Measurements from ENCODE around the gene KLHL24. TPM values are rescaled to one million over a fixed set of nuclear protein-coding genes. Genes with fewer than 3 reads are reported as not detected.
"Not testable (repeated sequence)": the region's sequence is repeated elsewhere in the genome, so short reads cannot be mapped to it uniquely, and the experiment has no call there.

The KLHL24 gene
- total RNA-seq, 1 experiment from 2014 or later, result 109 TPM

GRCh38 chr3:183638101-183638852 is 2.9 kb downstream of the KLHL24 start:
- Histone ChIP-seq H2AFZ (ENCODE audit: low read length) (no peak overlapping the region; the same call in 1 of the 2 replicates), H3K4me2 (ENCODE audit: low read depth, low read length, poor library complexity, severe bottlenecking) (peak overlapping the region; percentile 98), H3K9ac (ENCODE audit: low read length) (no peak overlapping the region), H4K20me1 (ENCODE audit: insufficient read depth, low read depth, low read length) (no peaks in the 10 kb centered on the region), H3K27ac (ENCODE audit: low read length) (no peak overlapping the region), H3K79me2 (ENCODE audit: low read length) (peaks cover 52% of the 10 kb centered on the region), H3K27me3 (ENCODE audit: low read length) (no peaks in the 10 kb centered on the region), H3K9me2 (replicated peaks; ENCODE audit: insufficient read depth, low read length) (no peaks in the 10 kb centered on the region), H3K4me1 (ENCODE audit: low read length) (peaks cover 23% of the 10 kb centered on the region), H3K9me3 (ENCODE audit: low read length) (no peaks in the 10 kb centered on the region), H3K4me3 (ENCODE audit: low read length) (no peak overlapping the region), H3K36me3 (ENCODE audit: insufficient read depth, low read length) (no peaks in the 10 kb centered on the region)
- no peak for DNase-seq

- H3K9me3 ChIP-seq (ENCODE audit: low read length); DNase-seq; H3K9me2 ChIP-seq (replicated peaks; ENCODE audit: insufficient read depth, low read length); H3K36me3 ChIP-seq (ENCODE audit: insufficient read depth, low read length); H3K9ac ChIP-seq (ENCODE audit: low read length); H3K27me3 ChIP-seq (ENCODE audit: low read length); H3K4me3 ChIP-seq (ENCODE audit: low read length); H2AFZ ChIP-seq (ENCODE audit: low read length); H4K20me1 ChIP-seq (ENCODE audit: insufficient read depth, low read depth, low read length); H3K4me2 ChIP-seq (ENCODE audit: low read depth, low read length, poor library complexity, severe bottlenecking); H3K27ac ChIP-seq (ENCODE audit: low read length): not testable (repeated sequence)
- Histone ChIP-seq H3K79me2 (ENCODE audit: low read length) (peaks cover 65% of the 10 kb centered on the region), H3K4me1 (ENCODE audit: low read length) (peaks cover 18% of the 10 kb centered on the region)
Measured at GRCh38 chr3:183640635-183641034, 5.2 kb downstream of the KLHL24 start.

DNA sequence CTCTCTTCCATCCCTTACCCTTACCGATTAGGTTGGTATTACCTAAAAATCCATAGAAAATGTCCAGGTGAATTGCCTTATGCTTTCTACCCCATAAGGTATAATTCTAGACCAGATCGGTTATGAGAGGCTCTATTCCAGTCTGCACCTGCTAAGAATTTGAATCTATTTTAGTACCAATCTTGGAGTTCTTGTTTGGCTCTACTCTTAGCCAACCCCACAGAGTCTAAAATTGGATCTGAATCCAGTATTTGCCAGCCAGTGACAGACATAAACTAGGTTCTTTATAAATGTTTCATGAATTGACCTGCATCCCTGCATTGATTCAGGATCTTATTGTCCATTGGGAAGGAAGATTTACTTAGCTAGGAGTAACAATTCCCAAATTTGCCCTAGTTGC is 6.5 kb downstream of the KLHL24 start:
- Histone ChIP-seq H3K9me2 (replicated peaks; ENCODE audit: insufficient read depth, low read length) (no peaks in the 10 kb centered on the region), H3K27ac (ENCODE audit: low read length) (no peak overlapping the region), H3K4me2 (ENCODE audit: low read depth, low read length, poor library complexity, severe bottlenecking) (no peak overlapping the region), H3K4me3 (ENCODE audit: low read length) (no peak overlapping the region), H3K9ac (ENCODE audit: low read length) (no peak overlapping the region), H3K4me1 (ENCODE audit: low read length) (peaks cover 17% of the 10 kb centered on the region), H3K79me2 (ENCODE audit: low read length) (peaks cover 68% of the 10 kb centered on the region), H3K9me3 (ENCODE audit: low read length) (no peaks in the 10 kb centered on the region), H3K27me3 (ENCODE audit: low read length) (no peaks in the 10 kb centered on the region), H4K20me1 (ENCODE audit: insufficient read depth, low read depth, low read length) (no peaks in the 10 kb centered on the region), H3K36me3 (ENCODE audit: insufficient read depth, low read length) (no peaks in the 10 kb centered on the region), H2AFZ (ENCODE audit: low read length) (peak overlapping the region; percentile 30)
- DNase-seq, result no peak

DNA sequence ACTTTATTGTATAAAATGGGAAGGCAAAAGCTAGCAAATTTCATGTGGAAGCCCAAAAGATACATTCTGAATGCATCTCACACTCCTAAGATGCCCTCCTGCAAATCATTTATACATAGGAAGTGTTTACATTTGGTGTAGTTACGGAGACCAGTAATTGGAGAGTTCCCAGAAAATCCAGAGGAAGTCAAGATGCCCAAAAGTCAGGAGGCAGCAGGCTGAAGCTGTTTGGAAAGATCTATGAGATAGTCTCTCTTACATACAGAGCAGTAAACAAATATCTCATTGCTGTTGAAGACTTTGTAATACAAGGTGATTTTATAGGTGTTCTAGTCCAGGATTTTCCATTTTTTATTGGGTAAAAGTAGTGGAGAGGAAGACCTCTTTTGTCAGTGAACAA is 8.8 kb downstream of the KLHL24 start:
- 0 out of 2 replicates have a peak, but pooled peaks cover 2% of the 10 kb centered on the region for H3K4me1 ChIP-seq (ENCODE audit: low read length)
- H3K9me2 ChIP-seq (replicated peaks; ENCODE audit: insufficient read depth, low read length), result no peaks in the 10 kb centered on the region
- no peaks in the 10 kb centered on the region for H3K27me3 ChIP-seq (ENCODE audit: low read length)
- no peaks in the 10 kb centered on the region for H4K20me1 ChIP-seq (ENCODE audit: insufficient read depth, low read depth, low read length)
- H3K36me3 ChIP-seq (ENCODE audit: insufficient read depth, low read length), result no peaks in the 10 kb centered on the region
- peak overlapping the region; percentile 39; the same call in 1 of the 2 replicates for H2AFZ ChIP-seq (ENCODE audit: low read length)
- H3K79me2 ChIP-seq (ENCODE audit: low read length), result peaks cover 46% of the 10 kb centered on the region
- H3K27ac ChIP-seq (ENCODE audit: low read length), result no peak overlapping the region
- no peak overlapping the region for H3K9ac ChIP-seq (ENCODE audit: low read length)
- H3K4me3 ChIP-seq (ENCODE audit: low read length), result no peak overlapping the region
- DNase-seq, result no peak
- no peak overlapping the region for H3K4me2 ChIP-seq (ENCODE audit: low read depth, low read length, poor library complexity, severe bottlenecking)
- H3K9me3 ChIP-seq (ENCODE audit: low read length), result no peaks in the 10 kb centered on the region

DNA sequence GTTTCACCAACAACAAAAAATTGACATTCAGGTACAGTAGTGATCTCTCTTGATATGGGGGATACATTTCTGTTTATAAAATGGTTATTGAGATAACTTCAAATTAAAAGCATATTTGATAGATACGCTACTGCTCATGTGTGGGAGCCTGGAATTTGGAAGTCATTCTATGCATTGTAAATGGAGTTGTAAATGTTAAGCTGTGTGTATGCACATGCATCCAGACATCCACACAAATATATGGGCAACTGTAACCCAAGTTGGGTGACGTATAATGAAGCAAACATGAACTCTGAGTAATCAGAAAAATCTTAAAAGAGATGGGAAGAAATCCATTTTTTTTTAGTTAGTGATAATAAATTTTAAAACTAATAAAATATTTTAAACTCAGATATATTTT is 9.8 kb downstream of the KLHL24 start:
- Histone ChIP-seq H3K9me3 (ENCODE audit: low read length) (no peaks in the 10 kb centered on the region), H3K9ac (ENCODE audit: low read length) (no peak overlapping the region), H3K27ac (ENCODE audit: low read length) (no peak overlapping the region), H3K79me2 (ENCODE audit: low read length) (peaks cover 38% of the 10 kb centered on the region), H3K27me3 (ENCODE audit: low read length) (no peaks in the 10 kb centered on the region), H2AFZ (ENCODE audit: low read length) (no peak overlapping the region), H3K4me2 (ENCODE audit: low read depth, low read length, poor library complexity, severe bottlenecking) (no peak overlapping the region), H3K9me2 (replicated peaks; ENCODE audit: insufficient read depth, low read length) (no peaks in the 10 kb centered on the region), H4K20me1 (ENCODE audit: insufficient read depth, low read depth, low read length) (no peaks in the 10 kb centered on the region), H3K4me3 (ENCODE audit: low read length) (no peak overlapping the region), H3K4me1 (ENCODE audit: low read length) (0 out of 2 replicates have a peak, but pooled peaks cover 2% of the 10 kb centered on the region), H3K36me3 (ENCODE audit: insufficient read depth, low read length) (peaks cover 5% of the 10 kb centered on the region; the same call in 1 of the 2 replicates)
- no peak for DNase-seq

GRCh38 chr3:183650554-183650953 is 15.1 kb downstream of the KLHL24 start:
- H3K4me2 ChIP-seq (ENCODE audit: low read depth, low read length, poor library complexity, severe bottlenecking), result no peak overlapping the region
- no peaks in the 10 kb centered on the region for H3K4me1 ChIP-seq (ENCODE audit: low read length)
- H3K9me3 ChIP-seq (ENCODE audit: low read length), result peaks cover 22% of the 10 kb centered on the region
- H3K9me2 ChIP-seq (replicated peaks; ENCODE audit: insufficient read depth, low read length), result no peaks in the 10 kb centered on the region
- H3K79me2 ChIP-seq (ENCODE audit: low read length), result peaks cover 11% of the 10 kb centered on the region
- no peaks in the 10 kb centered on the region for H3K27me3 ChIP-seq (ENCODE audit: low read length)
- no peak overlapping the region for H3K27ac ChIP-seq (ENCODE audit: low read length)
- no peak for DNase-seq
- H3K36me3 ChIP-seq (ENCODE audit: insufficient read depth, low read length), result peaks cover 42% of the 10 kb centered on the region
- no peak overlapping the region for H2AFZ ChIP-seq (ENCODE audit: low read length)
- H3K9ac ChIP-seq (ENCODE audit: low read length), result no peak overlapping the region
- H4K20me1 ChIP-seq (ENCODE audit: insufficient read depth, low read depth, low read length), result no peaks in the 10 kb centered on the region
- no peak overlapping the region for H3K4me3 ChIP-seq (ENCODE audit: low read length)

DNA sequence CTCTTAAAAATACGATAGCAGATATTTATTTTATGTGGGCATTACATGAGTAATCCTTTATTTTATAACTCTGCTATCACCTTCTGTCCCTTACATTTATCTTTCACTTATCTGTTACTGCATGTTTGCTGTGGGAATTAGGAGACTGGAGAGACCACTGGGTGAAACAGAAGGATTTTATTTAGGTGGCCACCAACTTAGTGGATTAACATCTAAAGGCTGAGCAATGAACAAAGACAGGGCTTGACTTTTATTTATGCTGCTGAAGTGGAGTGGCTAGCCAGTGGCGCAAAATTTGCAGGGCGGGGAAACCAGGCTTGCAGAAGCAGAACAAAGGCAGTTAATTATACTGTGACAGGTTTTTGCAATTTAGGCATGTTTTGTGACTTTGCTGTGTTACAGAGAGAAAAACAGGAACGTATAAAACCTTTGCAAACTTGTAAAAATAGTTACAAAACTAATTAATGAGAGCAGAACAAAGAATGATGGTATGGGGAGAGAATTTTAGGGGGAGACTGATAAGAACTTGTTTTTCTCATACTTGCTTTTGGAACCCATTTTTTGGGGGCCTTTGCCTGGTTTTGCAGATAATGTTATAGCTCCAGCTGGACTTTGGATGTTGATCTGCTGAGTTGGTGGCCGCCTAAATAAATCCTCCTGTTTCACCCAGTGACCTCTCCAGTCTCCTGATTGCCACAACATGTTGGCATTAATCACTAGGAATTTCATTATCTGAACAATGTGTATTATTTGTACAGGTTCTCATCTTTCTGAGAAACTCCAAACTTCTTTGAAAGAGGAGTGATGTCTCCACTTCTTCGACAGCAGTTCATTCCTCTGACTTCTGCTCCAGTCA is 18.0 kb downstream of the KLHL24 start:
- H3K4me3 ChIP-seq (ENCODE audit: low read length), result no peak overlapping the region; the same call in 1 of the 2 replicates
- H3K9ac ChIP-seq (ENCODE audit: low read length), result no peak overlapping the region
- peaks cover 44% of the 10 kb centered on the region for H3K36me3 ChIP-seq (ENCODE audit: insufficient read depth, low read length)
- H3K4me1 ChIP-seq (ENCODE audit: low read length), result no peaks in the 10 kb centered on the region
- H4K20me1 ChIP-seq (ENCODE audit: insufficient read depth, low read depth, low read length), result no peaks in the 10 kb centered on the region
- peaks cover 8% of the 10 kb centered on the region; the same call in 1 of the 2 replicates for H3K79me2 ChIP-seq (ENCODE audit: low read length)
- H3K27ac ChIP-seq (ENCODE audit: low read length), result no peak overlapping the region
- DNase-seq, result peak; percentile 73
- no peaks in the 10 kb centered on the region for H3K9me2 ChIP-seq (replicated peaks; ENCODE audit: insufficient read depth, low read length)
- H3K9me3 ChIP-seq (ENCODE audit: low read length), result peaks cover 25% of the 10 kb centered on the region
- no peak overlapping the region for H3K4me2 ChIP-seq (ENCODE audit: low read depth, low read length, poor library complexity, severe bottlenecking)
- no peak overlapping the region for H2AFZ ChIP-seq (ENCODE audit: low read length)
- H3K27me3 ChIP-seq (ENCODE audit: low read length), result no peaks in the 10 kb centered on the region

GRCh38 chr3:183654727-183655126 is 19.3 kb downstream of the KLHL24 start:
- H3K27ac ChIP-seq (ENCODE audit: low read length), result no peak overlapping the region
- no peak overlapping the region for H2AFZ ChIP-seq (ENCODE audit: low read length)
- H3K4me1 ChIP-seq (ENCODE audit: low read length), result no peaks in the 10 kb centered on the region
- H3K9me3 ChIP-seq (ENCODE audit: low read length), result peaks cover 25% of the 10 kb centered on the region
- no peaks in the 10 kb centered on the region for H3K27me3 ChIP-seq (ENCODE audit: low read length)
- peaks cover 8% of the 10 kb centered on the region; the same call in 1 of the 2 replicates for H3K79me2 ChIP-seq (ENCODE audit: low read length)
- no peak for DNase-seq
- no peaks in the 10 kb centered on the region for H3K9me2 ChIP-seq (replicated peaks; ENCODE audit: insufficient read depth, low read length)
- no peak overlapping the region for H3K4me2 ChIP-seq (ENCODE audit: low read depth, low read length, poor library complexity, severe bottlenecking)
- H3K36me3 ChIP-seq (ENCODE audit: insufficient read depth, low read length), result peaks cover 44% of the 10 kb centered on the region
- H4K20me1 ChIP-seq (ENCODE audit: insufficient read depth, low read depth, low read length), result no peaks in the 10 kb centered on the region
- no peak overlapping the region for H3K9ac ChIP-seq (ENCODE audit: low read length)
- H3K4me3 ChIP-seq (ENCODE audit: low read length), result no peak overlapping the region

Data from Karpas-422 (cell line).